ENCODE measurements around the gene MGAT3.
"Not testable (repeated sequence)": the region's sequence is repeated elsewhere in the genome, so short reads cannot be mapped to it uniquely, and the experiment has no call there.

The MGAT3 gene

GRCh38 chr22:39504071-39504470 lies 47.3 kb downstream of the MGAT3 start:
- no peak overlapping the region for H3K27ac ChIP-seq
- DNase-seq (ENCODE audit: low read depth, low spot score) = no peak

GRCh38 chr22:39507021-39507420 lies 50.2 kb downstream of the MGAT3 start:
- H3K27ac ChIP-seq; DNase-seq (ENCODE audit: low read depth, low spot score): not testable (repeated sequence)

- H3K27ac ChIP-seq = no peak overlapping the region
- DNase-seq (ENCODE audit: low read depth, low spot score) = no peak
Observed at GRCh38 chr22:39508393-39508792, 51.6 kb downstream of the MGAT3 start.

GRCh38 chr22:39510529-39511149 lies 53.8 kb downstream of the MGAT3 start:
- H3K27ac ChIP-seq = no peak overlapping the region
- DNase-seq (ENCODE audit: low read depth, low spot score) = no peak

GRCh38 chr22:39511226-39511625 lies 54.4 kb downstream of the MGAT3 start:
- no peak overlapping the region for H3K27ac ChIP-seq
- no peak for DNase-seq (ENCODE audit: low read depth, low spot score)

- no peak overlapping the region for H3K27ac ChIP-seq
- no peak for DNase-seq (ENCODE audit: low read depth, low spot score)
Observed at GRCh38 chr22:39512026-39512425, 55.2 kb downstream of the MGAT3 start.

- no peak for DNase-seq (ENCODE audit: low read depth, low spot score)
- no peak overlapping the region for H3K27ac ChIP-seq
Observed at GRCh38 chr22:39513791-39514190, 57.0 kb downstream of the MGAT3 start.

- no peak for DNase-seq (ENCODE audit: low read depth, low spot score)
- H3K27ac ChIP-seq = no peak overlapping the region
Observed at GRCh38 chr22:39514373-39514973, 57.7 kb downstream of the MGAT3 start.

- H3K27ac ChIP-seq = no peak overlapping the region
- no peak for DNase-seq (ENCODE audit: low read depth, low spot score)
Observed at GRCh38 chr22:39515266-39516050, 58.6 kb downstream of the MGAT3 start.

GRCh38 chr22:39517470-39517869 lies 60.7 kb downstream of the MGAT3 start:
- DNase-seq (ENCODE audit: low read depth, low spot score) = no peak
- H3K27ac ChIP-seq = no peak overlapping the region

GRCh38 chr22:39518144-39518786 lies 61.5 kb downstream of the MGAT3 start:
- no peak for DNase-seq (ENCODE audit: low read depth, low spot score)
- peak overlapping the region; percentile 97 for H3K27ac ChIP-seq

- no peak for DNase-seq (ENCODE audit: low read depth, low spot score)
Observed at GRCh38 chr22:39518996-39519680, 62.3 kb downstream of the MGAT3 start.

GRCh38 chr22:39519681-39520225 lies 62.9 kb downstream of the MGAT3 start:
- H3K27ac ChIP-seq = peak overlapping the region; percentile 97
- no peak for DNase-seq (ENCODE audit: low read depth, low spot score)

More at GRCh38 chr22:39518996-39519680, 62.3 kb downstream of the MGAT3 start:
- H3K27ac ChIP-seq = peak overlapping the region; percentile 97

- peak; percentile 98 for DNase-seq (ENCODE audit: low read depth, low spot score)
- H3K27ac ChIP-seq = peak within 1 kb of the TSS; percentile 97
Observed at GRCh38 chr22:39520226-39521105, 63.7 kb downstream of the MGAT3 start, which contains the start of gene ATF4. Gene ATF4 (plus strand): TSS chr22:39520562. CDS start chr22:39521446, 884 bp downstream.

GRCh38 chr22:39521106-39521885 lies 64.5 kb downstream of the MGAT3 start:
- not testable (repeated sequence) for DNase-seq (ENCODE audit: low read depth, low spot score)
- H3K27ac ChIP-seq = peak overlapping the region; percentile 97

- peak overlapping the region; percentile 97 for H3K27ac ChIP-seq
- not testable (repeated sequence) for DNase-seq (ENCODE audit: low read depth, low spot score)
Observed at GRCh38 chr22:39522091-39522490, 65.3 kb downstream of the MGAT3 start.

GRCh38 chr22:39522567-39523300 lies 65.9 kb downstream of the MGAT3 start:
- peak overlapping the region; percentile 97 for H3K27ac ChIP-seq
- DNase-seq (ENCODE audit: low read depth, low spot score) = no peak

Data from epithelial cell of prostate (primary cell).